Panc1 (cell line): ENCODE data around the gene NDRG2. TPM values are rescaled to one million over a fixed set of nuclear protein-coding genes. Genes with fewer than 3 reads are reported as not detected.
A peak's percentile ranks its signal among the peaks of the same experiment; 100 is the strongest.

ENCODE experiments used
- ATAC-seq: fragments of 200-7000 bp; cut with Tn5 transposase; 2 replicates; pipeline ENCODE4 v1.9.1; 2020; ENCODE audit warnings: mild to moderate bottlenecking, moderate library complexity
- BruUV-seq: library from RNA; stranded (reverse); fragments of 400-500 nt; replicated peaks from 2 replicates; lab custom pipeline; 2021; lab: Mats Ljungman, UMichigan
- CTCF ChIA-PET: fragments of 300-600 bp; sonication (Branson Sonifier 250); formaldehyde crosslinking; loops from one replicate; lab custom pipeline; 2022; ENCODE audit warnings: antibody characterized with exemption; lab: Charles Lee
- POLR2A ChIA-PET: fragments of 300-600 bp; sonication (Branson Sonifier 250); formaldehyde crosslinking; loops from one replicate; lab custom pipeline; 2022; ENCODE audit warnings: antibody characterized with exemption; lab: Charles Lee
- DNase-seq: peaks from one replicate; pipeline ENCODE4 v3.0.0-alpha.2; 2010; ENCODE audit warnings: low read depth, low spot score
- H3K27ac ChIP-seq: 2 replicates; pipeline ENCODE4 v1.5.1; 2011; ENCODE audit warnings: mild to moderate bottlenecking, low read length, inconsistent platforms
- H3K27me3 ChIP-seq: fragments of 200-500 bp; sonication (Bioruptor generic); 2 replicates; pipeline ENCODE4 v1.6.0; 2014; ENCODE audit warnings: low read length, inconsistent platforms; ENCODE audit not compliant: control insufficient read depth, insufficient read depth
- H3K36me3 ChIP-seq: fragments of 200-500 bp; sonication (Bioruptor generic); 2 replicates; pipeline ENCODE4 v1.5.1; 2014; ENCODE audit warnings: inconsistent platforms, mild to moderate bottlenecking, low read length, moderate library complexity; ENCODE audit not compliant: control insufficient read depth, insufficient read depth
- H3K4me1 ChIP-seq: 2 replicates; pipeline ENCODE4 v1.5.1; 2011; ENCODE audit warnings: inconsistent platforms, mild to moderate bottlenecking, low read length, moderate library complexity; ENCODE audit not compliant: control insufficient read depth, insufficient read depth
- H3K4me3 ChIP-seq, 2 experiments: 2 replicates each; pipeline ENCODE4 v1.5.1; 2011 to 2012; ENCODE audit warnings: low read depth in 2 of 2, low read length in 2 of 2, mild to moderate bottlenecking in 2 of 2, inconsistent platforms in 1 of 2, moderate library complexity in 1 of 2
- H3K9me3 ChIP-seq: fragments of 200-500 bp; sonication (Bioruptor generic); 2 replicates; pipeline ENCODE4 v1.5.1; 2014; ENCODE audit warnings: low read depth, mild to moderate bottlenecking, inconsistent platforms, low read length, moderate library complexity; ENCODE audit not compliant: control insufficient read depth, insufficient read depth
- CTCF ChIP-seq: fragments of 450-650 bp; IDR thresholded peaks from 2 replicates; pipeline ENCODE4 v1.5.1; 2017; ENCODE audit warnings: mild to moderate bottlenecking
- POLR2AphosphoS5 ChIP-seq: IDR thresholded peaks from 2 replicates; pipeline ENCODE4 v1.6.1; 2012; ENCODE audit warnings: mild to moderate bottlenecking, low read depth, low read length, moderate library complexity
- REST ChIP-seq, 2 experiments: IDR thresholded peaks; 2 replicates each; pipeline ENCODE4 v1.6.1; 2011 to 2012; ENCODE audit warnings: low read depth in 2 of 2, control low read depth in 1 of 2, low read length in 1 of 2, mild to moderate bottlenecking in 1 of 2, moderate library complexity in 1 of 2; ENCODE audit not compliant: insufficient read depth in 1 of 2
- SIN3A ChIP-seq: IDR thresholded peaks from 2 replicates; pipeline ENCODE4 v1.6.1; 2012; ENCODE audit warnings: low read depth, mild to moderate bottlenecking, low read length, moderate library complexity, borderline replicate concordance; ENCODE audit not compliant: insufficient read depth
- TCF7L2 ChIP-seq: IDR thresholded peaks from 2 replicates; pipeline ENCODE4 v1.6.1; 2011; ENCODE audit warnings: mild to moderate bottlenecking, low read depth, low read length, inconsistent platforms
- in situ Hi-C: cut with HindIII; loops from 2 replicates; pipeline ENCODE4 v1.10.0; 2016; ENCODE audit warnings: low sequenced_read_pairs, low pct_unique_long_range_greater_than_20kb
- intact Hi-C: fragments of 100-400 bp; cut with micrococcal nuclease; formaldehyde crosslinking; loops from one replicate; pipeline ENCODE4 v1.10.0; 2022; ENCODE audit not compliant: unreplicated experiment
- total RNA-seq: library from RNA; stranded (reverse); gene quantifications from one replicate; pipeline ENCODE4 v1.2.1, GENCODE V29; 2021; ENCODE audit not compliant: unreplicated experiment

The NDRG2 gene
- total RNA-seq, 1 experiment from 2014 or later: 1.6 TPM

- ChIA-PET POLR2A (no interaction called here), CTCF (interaction anchor here (1.9 to 2.4 kb wide), 3 partner anchors 21 to 56 kb away, joined by 8 to 10 read pairs (median 10); no protein-coding TSS in a partner anchor)
- in situ Hi-C loops: no loop called here
- Histone ChIP-seq H3K36me3 (no peaks in the 10 kb centered on the region), H3K27ac (peak overlapping the region; percentile 63), H3K27me3 (no peaks in the 10 kb centered on the region), H3K9me3 (no peaks in the 10 kb centered on the region), H3K4me3 (peak overlapping the region; percentile 54 to 65), H3K4me1 (peaks cover 7% of the 10 kb centered on the region)
- no TSS peak for BruUV-seq
- TF ChIP-seq POLR2AphosphoS5 (no peak), CTCF (no peak), TCF7L2 (no peak), SIN3A (no peak), REST (IDR thresholded peaks at IDR 0.05; ENCODE audit: insufficient read depth in 1 of 2, low read depth in 2 of 2, low read length in 1 of 2) (no peak)
- DNase-seq: no peak
- intact Hi-C loops: no loop called here
- ATAC-seq: peak; percentile 47
These were observed 45.9 kb upstream of the NDRG2 start for GRCh38 chr14:21070610-21071224.

GRCh38 chr14:21070083-21070609 is 45.3 kb upstream of the NDRG2 start, which contains the start of gene ARHGEF40:
Gene ARHGEF40, plus strand, starts transcription at chr14:21070304. Its CDS starts 93 bp downstream, at chr14:21070397.
- Histone ChIP-seq H3K9me3 (no peaks in the 10 kb centered on the region), H3K27ac (peak within 1 kb of the TSS; percentile 63), H3K27me3 (0 out of 2 replicates have a peak, but pooled peaks cover 2% of the 10 kb centered on the region), H3K36me3 (no peaks in the 10 kb centered on the region), H3K4me3 (peak within 1 kb of the TSS; percentile 54 to 65), H3K4me1 (peaks cover 7% of the 10 kb centered on the region)
- no peak for DNase-seq
- no TSS peak for BruUV-seq
- intact Hi-C loops (no loop called here), in situ Hi-C loops (no loop called here)
- POLR2A ChIA-PET: no interaction called here
- CTCF ChIA-PET: interaction anchor here (1.9 to 2.4 kb wide), 3 partner anchors 22 to 56 kb away, joined by 8 to 10 read pairs (median 10); no protein-coding TSS in a partner anchor
- TF ChIP-seq SIN3A (no peak), TCF7L2 (no peak), REST (IDR thresholded peaks at IDR 0.05; ENCODE audit: insufficient read depth in 1 of 2, low read depth in 2 of 2, low read length in 1 of 2) (no peak), POLR2AphosphoS5 (no peak), CTCF (no peak)
- ATAC-seq: peak; percentile 79
